ENCODE measurements around the gene APOA1.

The APOA1 gene

GRCh38 chr11:116875194-116875593 is 37.8 kb upstream of the APOA1 start:
- TF ChIP-seq, protein P1, sequence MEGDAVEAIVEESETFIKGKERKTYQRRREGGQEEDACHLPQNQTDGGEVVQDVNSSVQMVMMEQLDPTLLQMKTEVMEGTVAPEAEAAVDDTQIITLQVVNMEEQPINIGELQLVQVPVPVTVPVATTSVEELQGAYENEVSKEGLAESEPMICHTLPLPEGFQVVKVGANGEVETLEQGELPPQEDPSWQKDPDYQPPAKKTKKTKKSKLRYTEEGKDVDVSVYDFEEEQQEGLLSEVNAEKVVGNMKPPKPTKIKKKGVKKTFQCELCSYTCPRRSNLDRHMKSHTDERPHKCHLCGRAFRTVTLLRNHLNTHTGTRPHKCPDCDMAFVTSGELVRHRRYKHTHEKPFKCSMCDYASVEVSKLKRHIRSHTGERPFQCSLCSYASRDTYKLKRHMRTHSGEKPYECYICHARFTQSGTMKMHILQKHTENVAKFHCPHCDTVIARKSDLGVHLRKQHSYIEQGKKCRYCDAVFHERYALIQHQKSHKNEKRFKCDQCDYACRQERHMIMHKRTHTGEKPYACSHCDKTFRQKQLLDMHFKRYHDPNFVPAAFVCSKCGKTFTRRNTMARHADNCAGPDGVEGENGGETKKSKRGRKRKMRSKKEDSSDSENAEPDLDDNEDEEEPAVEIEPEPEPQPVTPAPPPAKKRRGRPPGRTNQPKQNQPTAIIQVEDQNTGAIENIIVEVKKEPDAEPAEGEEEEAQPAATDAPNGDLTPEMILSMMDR (IDR thresholded peaks at IDR 0.05; ENCODE audit: extremely low read depth, missing control alignments) = no peak
- no peak for DNase-seq (ENCODE audit: low spot score)

GRCh38 chr11:116874251-116874650 is 36.8 kb upstream of the APOA1 start:
- TF ChIP-seq, protein P1 (IDR thresholded peaks at IDR 0.05; ENCODE audit: extremely low read depth, missing control alignments) = no peak
- no peak for DNase-seq (ENCODE audit: low spot score)

DNA sequence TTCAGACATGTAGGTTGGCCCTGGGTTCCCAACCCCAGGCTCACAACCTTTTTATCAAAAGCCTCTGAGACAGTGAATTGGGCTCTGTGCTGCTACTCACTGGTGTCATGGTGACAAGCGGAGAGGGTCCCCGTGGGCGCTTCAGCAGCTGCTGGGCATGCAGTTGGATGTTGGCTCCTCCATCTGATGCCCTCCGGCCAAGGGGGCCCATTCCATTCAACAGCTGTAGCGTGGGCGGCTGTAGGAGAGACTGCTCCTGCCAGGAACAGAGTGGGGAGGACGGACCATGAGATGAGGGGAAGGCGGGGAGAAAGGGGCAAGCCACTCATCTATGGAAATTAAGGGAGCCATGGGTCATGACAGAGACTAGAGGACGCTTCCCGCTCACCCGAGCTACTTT is 36.0 kb upstream of the APOA1 start:
- TF ChIP-seq, protein P1 (IDR thresholded peaks at IDR 0.05; ENCODE audit: extremely low read depth, missing control alignments) = no peak
- DNase-seq (ENCODE audit: low spot score) = no peak

DNA sequence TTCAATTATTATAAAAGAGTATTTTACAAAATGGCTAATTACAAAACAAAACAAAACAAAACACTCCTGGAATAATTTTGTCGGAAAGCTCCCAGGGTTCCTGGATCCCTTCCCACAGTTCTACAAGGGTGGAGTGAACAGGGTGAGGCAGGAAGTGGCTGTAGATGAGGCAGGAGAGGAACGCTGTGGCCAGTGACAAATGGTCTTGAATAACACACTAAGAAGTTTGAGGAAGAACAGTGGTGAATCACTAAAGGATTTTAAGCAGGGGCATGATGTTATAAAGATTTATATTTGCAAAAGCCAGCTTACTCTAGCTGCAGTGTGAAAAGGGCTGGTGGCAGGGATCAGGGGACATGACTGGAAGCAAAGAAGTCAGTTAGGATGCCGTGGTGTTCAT is 33.8 kb upstream of the APOA1 start:
- TF ChIP-seq, protein P1 (IDR thresholded peaks at IDR 0.05; ENCODE audit: extremely low read depth, missing control alignments) = no peak
- no peak for DNase-seq (ENCODE audit: low spot score)

DNA sequence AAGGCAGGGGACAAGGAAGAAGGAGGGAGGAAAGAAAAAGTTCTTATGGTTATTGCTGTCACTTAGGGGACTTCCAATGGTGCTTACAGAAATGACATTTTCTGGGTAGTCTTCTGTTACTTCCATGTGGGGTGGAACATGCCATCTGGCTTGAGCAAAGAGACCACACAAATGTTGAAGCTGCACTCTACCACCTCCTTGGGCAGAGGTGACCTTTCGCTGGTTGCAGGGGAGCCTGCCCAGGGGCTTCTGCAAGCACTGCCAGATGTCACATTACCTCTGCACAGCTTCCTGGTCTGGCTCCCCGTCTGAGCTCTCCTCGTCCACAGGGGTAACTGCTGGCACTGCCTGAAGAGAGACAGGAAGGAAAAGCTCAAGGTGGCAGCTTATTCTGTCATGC is 32.6 kb upstream of the APOA1 start:
- DNase-seq (ENCODE audit: low spot score) = no peak
- TF ChIP-seq, protein P1 (IDR thresholded peaks at IDR 0.05; ENCODE audit: extremely low read depth, missing control alignments) = no peak

DNA sequence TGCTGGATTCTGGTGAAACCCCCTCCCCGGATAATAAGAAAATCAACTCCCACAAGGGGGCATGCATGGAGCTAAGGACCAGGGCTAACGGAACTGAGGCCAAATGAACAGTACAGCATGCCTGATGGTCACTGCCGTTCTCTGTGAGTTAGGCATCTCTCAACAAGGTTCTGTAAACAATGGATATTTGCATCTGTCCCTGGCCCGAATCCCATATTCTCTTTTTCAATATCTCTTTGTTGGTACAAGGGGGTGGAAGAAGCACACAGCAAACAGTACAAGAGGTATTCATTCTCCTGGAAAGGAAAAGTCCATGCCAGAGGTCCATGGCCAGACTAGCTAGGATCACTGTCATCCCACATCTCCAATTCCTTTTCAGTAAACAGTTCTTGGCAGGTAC is 32.2 kb upstream of the APOA1 start:
- TF ChIP-seq, protein P1 (IDR thresholded peaks at IDR 0.05; ENCODE audit: extremely low read depth, missing control alignments) = no peak
- no peak for DNase-seq (ENCODE audit: low spot score)

DNA sequence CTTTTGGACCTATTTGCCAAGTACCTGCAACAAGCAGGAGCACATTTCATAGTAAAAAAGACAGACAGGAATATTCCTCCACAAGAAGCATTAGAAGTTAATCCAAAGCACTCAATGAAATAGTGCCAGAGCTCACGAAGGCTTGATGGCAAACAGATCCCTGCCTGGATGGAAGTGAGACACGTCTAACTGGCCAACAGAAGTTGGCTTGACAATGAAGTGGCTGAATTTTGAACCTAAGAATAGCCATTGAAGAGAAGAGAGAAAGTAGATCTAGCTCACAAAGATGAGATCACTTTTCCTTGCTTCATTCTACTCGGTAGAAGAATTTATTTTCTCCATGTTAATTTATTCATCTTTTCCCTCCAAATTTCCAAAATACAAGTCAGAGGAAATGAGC is 30.6 kb upstream of the APOA1 start:
- no peak for DNase-seq (ENCODE audit: low spot score)
- TF ChIP-seq, protein P1 (IDR thresholded peaks at IDR 0.05; ENCODE audit: extremely low read depth, missing control alignments) = no peak
